IMR-90 (cell line): Measurements from ENCODE around the gene GPR21. TPM values are rescaled to one million over a fixed set of nuclear protein-coding genes. Genes with fewer than 3 reads are reported as not detected.
A peak's percentile ranks its signal among the peaks of the same experiment; 100 is the strongest.

Experiments
- ATAC-seq: fragments of 200-7000 bp; cut with Tn5 transposase; 2 replicates; pipeline ENCODE4 v1.9.1; 2020; ENCODE audit warnings: low read depth, mild to moderate bottlenecking, moderate library complexity
- BruUV-seq: library from RNA; stranded (reverse); fragments of 400-500 nt; replicated peaks from 2 replicates; lab custom pipeline; 2021; lab: Mats Ljungman, UMichigan
- CTCF ChIA-PET: fragments of 300-600 bp; formaldehyde crosslinking; extraction: SDS; loops from one replicate; lab custom pipeline; 2021; ENCODE audit warnings: antibody characterized with exemption; lab: Yijun Ruan, JAX
- POLR2A ChIA-PET: fragments of 300-600 bp; sonication (Branson Sonifier 250); formaldehyde crosslinking; loops from one replicate; lab custom pipeline; 2022; ENCODE audit warnings: antibody characterized with exemption; ENCODE audit not compliant: unreplicated experiment; lab: Charles Lee
- DNase-seq: peaks from one replicate; pipeline ENCODE4 v3.0.0; 2013
- H2AFZ ChIP-seq: replicated peaks from 2 replicates; pipeline ENCODE3; 2013; ENCODE audit warnings: low read length, mild to moderate bottlenecking; ENCODE audit not compliant: poor library complexity
- H2AK5ac ChIP-seq: 2 replicates; pipeline ENCODE4 v1.6.1; 2013; ENCODE audit warnings: low read depth, low read length, inconsistent platforms
- H2AK9ac ChIP-seq: replicated peaks from 2 replicates; pipeline ENCODE3; 2013; ENCODE audit warnings: mild to moderate bottlenecking, low read depth, low read length, moderate library complexity; ENCODE audit not compliant: poor library complexity
- H2BK120ac ChIP-seq: 2 replicates; pipeline ENCODE4 v1.6.1; 2013; ENCODE audit warnings: low read depth, low read length, inconsistent platforms
- H2BK15ac ChIP-seq: 3 replicates; pipeline ENCODE4 v1.6.1; 2013; ENCODE audit warnings: low read depth, low read length, inconsistent platforms
- H2BK20ac ChIP-seq: 2 replicates; pipeline ENCODE4 v1.6.1; 2013; ENCODE audit warnings: low read depth, mild to moderate bottlenecking, inconsistent platforms, low read length, moderate library complexity
- H2BK5ac ChIP-seq: 2 replicates; pipeline ENCODE4 v1.6.1; 2013; ENCODE audit warnings: mild to moderate bottlenecking, low read depth, low read length, inconsistent platforms; ENCODE audit not compliant: poor library complexity, severe bottlenecking
- H3K14ac ChIP-seq: replicated peaks from 2 replicates; pipeline ENCODE4 v1.6.1; 2013; ENCODE audit warnings: low read depth, low read length, inconsistent platforms
- H3K18ac ChIP-seq: 2 replicates; pipeline ENCODE4 v1.6.1; 2013; ENCODE audit warnings: low read depth, low read length, control low read depth
- H3K23ac ChIP-seq: 2 replicates; pipeline ENCODE4 v1.6.1; 2013; ENCODE audit warnings: low read depth, low read length, inconsistent platforms
- H3K27ac ChIP-seq: 2 replicates; pipeline ENCODE4 v1.5.1; 2013; ENCODE audit warnings: mild to moderate bottlenecking, control low read depth, low read length; ENCODE audit not compliant: insufficient read depth
- H3K27me3 ChIP-seq: 2 replicates; pipeline ENCODE4 v1.6.1; 2013; ENCODE audit warnings: low read length; ENCODE audit not compliant: control insufficient read depth, insufficient read depth
- H3K36me3 ChIP-seq: 2 replicates; pipeline ENCODE4 v1.6.1; 2013; ENCODE audit warnings: low read length, mixed read lengths; ENCODE audit not compliant: control insufficient read depth, insufficient read depth
- H3K4ac ChIP-seq: 2 replicates; pipeline ENCODE4 v1.6.1; 2013; ENCODE audit warnings: low read depth, low read length, inconsistent platforms
- H3K4me1 ChIP-seq: 2 replicates; pipeline ENCODE4 v1.6.1; 2013; ENCODE audit warnings: low read length, mixed read lengths; ENCODE audit not compliant: control insufficient read depth, insufficient read depth
- H3K4me2 ChIP-seq: 2 replicates; pipeline ENCODE4 v1.6.1; 2013; ENCODE audit warnings: low read depth, mild to moderate bottlenecking, control low read depth, low read length, moderate library complexity
- H3K4me3 ChIP-seq: 2 replicates; pipeline ENCODE4 v1.5.1; 2013; ENCODE audit warnings: low read depth, mild to moderate bottlenecking, control low read depth, low read length, moderate library complexity; ENCODE audit not compliant: insufficient read depth
- H3K56ac ChIP-seq: 2 replicates; pipeline ENCODE4 v1.6.1; 2013; ENCODE audit warnings: low read length, inconsistent platforms; ENCODE audit not compliant: insufficient read depth; ENCODE audit errors: extremely low read depth
- H3K79me1 ChIP-seq, 2 experiments: 2 replicates each; pipeline ENCODE4 v1.6.1; 2013; ENCODE audit warnings: low read length in 2 of 2, inconsistent platforms in 1 of 2, low read depth in 1 of 2
- H3K9ac ChIP-seq: 2 replicates; pipeline ENCODE4 v1.6.1; 2013; ENCODE audit warnings: low read depth, low read length, control low read depth
- H3K9me1 ChIP-seq: 2 replicates; pipeline ENCODE4 v1.6.1; 2013; ENCODE audit warnings: low read length, inconsistent platforms; ENCODE audit not compliant: insufficient read depth
- H3K9me3 ChIP-seq: 2 replicates; pipeline ENCODE4 v1.6.1; 2013; ENCODE audit warnings: low read length; ENCODE audit not compliant: control insufficient read depth, insufficient read depth
- H4K20me1 ChIP-seq: 2 replicates; pipeline ENCODE4 v1.6.1; 2013; ENCODE audit warnings: low read length, inconsistent platforms; ENCODE audit not compliant: insufficient read depth
- H4K5ac ChIP-seq: 2 replicates; pipeline ENCODE4 v1.6.1; 2013; ENCODE audit warnings: mild to moderate bottlenecking, low read depth, low read length, control low read depth
- H4K8ac ChIP-seq, 2 experiments: 2 replicates each; pipeline ENCODE4 v1.6.1; 2013; ENCODE audit warnings: low read depth in 2 of 2, low read length in 2 of 2, control low read depth in 1 of 2, inconsistent platforms in 1 of 2
- H4K91ac ChIP-seq: 2 replicates; pipeline ENCODE4 v1.6.1; 2013; ENCODE audit warnings: low read depth, low read length, inconsistent platforms; ENCODE audit not compliant: insufficient read depth
- BHLHE40 ChIP-seq: fragments of 150-350 bp; IDR thresholded peaks from 2 replicates; pipeline ENCODE4 v1.6.1; 2016; ENCODE audit warnings: mild to moderate bottlenecking, low read depth, low read length
- CEBPB ChIP-seq: IDR thresholded peaks from 2 replicates; pipeline ENCODE4 v1.6.1; 2012; ENCODE audit warnings: low read depth, low read length, improper control_type of control experiment
- CHD1 ChIP-seq: IDR thresholded peaks from 2 replicates; pipeline ENCODE4 v1.6.1; 2012; ENCODE audit warnings: low read depth, low read length, improper control_type of control experiment
- CTCF ChIP-seq: conservative IDR thresholded peaks from 2 replicates; pipeline ENCODE4 v1.5.1; 2012; ENCODE audit warnings: mild to moderate bottlenecking, low read depth, low read length, improper control_type of control experiment
- ELK1 ChIP-seq: fragments of 150-350 bp; IDR thresholded peaks from 2 replicates; pipeline ENCODE4 v1.6.1; 2016; ENCODE audit warnings: low read depth, mild to moderate bottlenecking, low read length, moderate library complexity, borderline replicate concordance
- FOS ChIP-seq: fragments of 150-350 bp; IDR thresholded peaks from 2 replicates; pipeline ENCODE4 v1.6.1; 2016; ENCODE audit warnings: low read depth, low read length
- MAFK ChIP-seq: IDR thresholded peaks from 2 replicates; pipeline ENCODE4 v1.6.1; 2012; ENCODE audit warnings: low read depth, low read length, improper control_type of control experiment
- MAZ ChIP-seq: IDR thresholded peaks from 2 replicates; pipeline ENCODE4 v1.6.1; 2012; ENCODE audit warnings: low read depth, mild to moderate bottlenecking, low read length, improper control_type of control experiment, moderate library complexity, borderline replicate concordance
- MXI1 ChIP-seq: IDR thresholded peaks from 2 replicates; pipeline ENCODE4 v1.6.1; 2012; ENCODE audit warnings: low read depth, mild to moderate bottlenecking, low read length, moderate library complexity, borderline replicate concordance
- NFE2L2 ChIP-seq: fragments of 150-350 bp; IDR thresholded peaks from 2 replicates; pipeline ENCODE4 v1.6.1; 2016; ENCODE audit warnings: low read depth, mild to moderate bottlenecking, low read length
- POLR2A ChIP-seq: IDR thresholded peaks from 2 replicates; pipeline ENCODE4 v1.6.1; 2012; ENCODE audit warnings: mild to moderate bottlenecking, low read depth, low read length
- RAD21 ChIP-seq: IDR thresholded peaks from 2 replicates; pipeline ENCODE4 v1.6.1; 2012; ENCODE audit warnings: low read length, improper control_type of control experiment
- RCOR1 ChIP-seq: IDR thresholded peaks from 2 replicates; pipeline ENCODE4 v1.6.1; 2012; ENCODE audit warnings: mild to moderate bottlenecking, low read length, improper control_type of control experiment; ENCODE audit not compliant: insufficient replicate concordance
- RFX5 ChIP-seq: IDR thresholded peaks from 2 replicates; pipeline ENCODE4 v1.8.0; 2012; ENCODE audit warnings: low read depth, mild to moderate bottlenecking, low read length, moderate library complexity
- SMC3 ChIP-seq: fragments of 150-350 bp; IDR thresholded peaks from 2 replicates; pipeline ENCODE4 v1.6.1; 2016; ENCODE audit warnings: low read depth, mild to moderate bottlenecking, antibody characterized with exemption, low read length, moderate library complexity
- USF2 ChIP-seq: fragments of 150-350 bp; IDR thresholded peaks from 2 replicates; pipeline ENCODE4 v1.6.1; 2017; ENCODE audit warnings: mild to moderate bottlenecking, antibody characterized with exemption, low read length, low read depth
- WGBS, 2 experiments: methylation state at CpG; one replicate each; pipeline versions ENCODE4 v1.1.5 to v1.1.7; 2013; ENCODE audit warnings: missing lambda C conversion rate in 2 of 2; ENCODE audit not compliant: insufficient read length in 1 of 2; ENCODE audit errors: extremely low coverage in 2 of 2; 5-methylcytosine and 5-hydroxymethylcytosine counted together
- dilution Hi-C: fragments of 300-500 bp; cut with HindIII; formaldehyde crosslinking; loops from one replicate; pipeline ENCODE4 v1.14.3; 2018; ENCODE audit warnings: low sequenced_read_pairs; ENCODE audit not compliant: unreplicated experiment
- in situ Hi-C: fragments of 300-500 bp; cut with MboI; formaldehyde crosslinking; loops from 3 replicates; pipeline ENCODE4 v1.14.3; 2019; ENCODE audit warnings: low sequenced_read_pairs, inconsistent platforms, mixed read lengths
- intact Hi-C: fragments of 100-400 bp; cut with micrococcal nuclease; formaldehyde crosslinking; loops from 2 replicates; pipeline ENCODE4 v1.10.0; 2022
- polyA plus RNA-seq, 3 experiments: library from polyadenylated mRNA; depleted of rRNA; stranded (reverse); fragments of >200 nt; gene quantifications; 2 replicates each; pipeline ENCODE4 v1.2.3, GENCODE V29; 2012; ENCODE audit warnings: low replicate concordance in 1 of 3
- total RNA-seq: library from RNA; depleted of rRNA; stranded (reverse); fragments of >200 nt; gene quantifications from 2 replicates; pipeline ENCODE4 v1.2.3, GENCODE V29; 2012

GPR21 gene
- total and polyA plus RNA-seq, 2 of the 4 experiments (the other 2 are of a cell fraction), result 0.90 TPM; not detected in 1

- Histone ChIP-seq H3K23ac (no peak overlapping the region), H2BK15ac (no peak overlapping the region), H3K9ac (no peak overlapping the region), H3K27me3 (no peaks in the 10 kb centered on the region), H4K8ac (no peak overlapping the region), H3K4me2 (no peak overlapping the region), H3K18ac (no peak overlapping the region), H4K5ac (no peak overlapping the region), H2AK5ac (peak overlapping the region; percentile 49; the same call in 1 of the 2 replicates), H3K4me3 (no peak overlapping the region), H2BK20ac (0 out of 2 replicates have a peak overlapping the region, but pooled peaks have one; percentile 46), H2BK120ac (no peak overlapping the region), H2BK5ac (no peak overlapping the region), H3K9me3 (no peaks in the 10 kb centered on the region), H4K20me1 (peaks cover 4% of the 10 kb centered on the region; the same call in 1 of the 2 replicates), H3K14ac (no peak overlapping the region; the same call in 1 of the 2 replicates), H3K4ac (no peak overlapping the region), H3K56ac (no peak overlapping the region), H3K36me3 (peaks cover 14% of the 10 kb centered on the region), H3K4me1 (peaks cover 12% of the 10 kb centered on the region), H2AK9ac (no peak overlapping the region), H3K79me1 (peaks cover 0 to 18% of the 10 kb centered on the region in 2 experiments; a peak in 2 of 4 replicates), H3K9me1 (peaks cover 11% of the 10 kb centered on the region), H4K91ac (no peak overlapping the region), H2AFZ (no peak overlapping the region), H3K27ac (no peak overlapping the region)
- CTCF ChIA-PET, result interaction anchor here (0.5 to 0.6 kb wide), 3 partner anchors 23 to 473 kb away, joined by 3 read pairs; no protein-coding TSS in a partner anchor
- in situ Hi-C loops, result no loop called here
- ATAC-seq (no peak), DNase-seq (no peak)
- no TSS peak for BruUV-seq
- dilution Hi-C loops, result no loop called here
- WGBS, 2 experiments, result no CpG with 5 or more reads among the region's 2 CpGs
- intact Hi-C loops, result no loop called here
- no peak for TF ChIP-seq RCOR1
- TF ChIP-seq ELK1, result no peak
- no peak for TF ChIP-seq RFX5
- no peak for TF ChIP-seq FOS
- TF ChIP-seq BHLHE40, result no peak
- no peak for TF ChIP-seq MAFK
- no peak for TF ChIP-seq RAD21
- no peak for TF ChIP-seq CEBPB
- no peak for TF ChIP-seq MXI1
- no peak for TF ChIP-seq SMC3
- TF ChIP-seq MAZ, result no peak
- TF ChIP-seq NFE2L2, result no peak
- no peak for TF ChIP-seq CHD1
- no peak for TF ChIP-seq POLR2A
- TF ChIP-seq USF2, result no peak
- no peak for TF ChIP-seq CTCF
- POLR2A ChIA-PET, result no interaction called here
Measured at GRCh38 chr9:123072407-123072995, 39.0 kb downstream of the GPR21 start.
